CD8-positive, alpha-beta memory T cell (primary cell): Measurements from ENCODE around the gene MYH15. TPM values are rescaled to one million over a fixed set of nuclear protein-coding genes. Genes with fewer than 3 reads are reported as not detected.

Source experiments
- CTCF ChIA-PET: fragments of 350-600 bp; sonication (Branson Sonifier 250); formaldehyde crosslinking; loops from one replicate; lab custom pipeline; 2021; ENCODE audit warnings: antibody characterized with exemption; lab: Charles Lee
- POLR2A ChIA-PET: fragments of 350-600 bp; sonication (Branson Sonifier 250); formaldehyde crosslinking; loops from one replicate; lab custom pipeline; 2021; ENCODE audit warnings: antibody characterized with exemption; lab: Charles Lee
- DNase-seq, 5 donors: peaks; one replicate each; pipeline versions ENCODE4 v3.0.0 to v3.0.0-alpha.2; 2020 to 2022; ENCODE audit warnings: mixed read lengths in 1 of 5
- H3K27ac ChIP-seq: one replicate; pipeline ENCODE4 v1.7.0; 2013; ENCODE audit warnings: low read depth, mild to moderate bottlenecking, low read length, moderate library complexity
- H3K27me3 ChIP-seq: 2 replicates; pipeline ENCODE4 v1.7.0; 2013; ENCODE audit warnings: low read length, mild to moderate bottlenecking; ENCODE audit not compliant: insufficient read depth, poor library complexity, severe bottlenecking
- H3K36me3 ChIP-seq: 2 replicates; pipeline ENCODE4 v1.7.0; 2013; ENCODE audit warnings: mild to moderate bottlenecking, low read length, moderate library complexity; ENCODE audit not compliant: insufficient read depth
- H3K4me1 ChIP-seq: 2 replicates; pipeline ENCODE4 v1.7.0; 2013; ENCODE audit warnings: mild to moderate bottlenecking, low read length, moderate library complexity; ENCODE audit not compliant: insufficient read depth
- H3K4me3 ChIP-seq: 2 replicates; pipeline ENCODE4 v1.7.0; 2013; ENCODE audit warnings: mild to moderate bottlenecking, low read length
- H3K9me3 ChIP-seq: 2 replicates; pipeline ENCODE4 v1.7.0; 2013; ENCODE audit warnings: mild to moderate bottlenecking, low read length
- H3K27ac Mint-ChIP-seq, 8 donors: one replicate each; pipeline ENCODE4 v1.8.0; 2020 to 2021; ENCODE audit warnings: mixed read lengths in 8 of 8, mild to moderate bottlenecking in 6 of 8, inconsistent platforms in 3 of 8, moderate library complexity in 3 of 8
- H3K27me3 Mint-ChIP-seq, 2 donors: one replicate each; pipeline ENCODE4 v1.8.0; 2020 to 2021; ENCODE audit warnings: mixed read lengths in 2 of 2, mild to moderate bottlenecking in 1 of 2, moderate library complexity in 1 of 2
- H3K36me3 Mint-ChIP-seq, 3 donors: one replicate each; pipeline ENCODE4 v1.8.0; 2020 to 2021; ENCODE audit warnings: mixed read lengths in 3 of 3, inconsistent platforms in 1 of 3, mild to moderate bottlenecking in 1 of 3
- H3K4me1 Mint-ChIP-seq, 3 donors: one replicate each; pipeline ENCODE4 v1.8.0; 2020 to 2021; ENCODE audit warnings: mixed read lengths in 3 of 3, inconsistent platforms in 1 of 3, mild to moderate bottlenecking in 1 of 3
- H3K4me3 Mint-ChIP-seq, 7 donors: one replicate each; pipeline ENCODE4 v1.8.0; 2020 to 2021; ENCODE audit warnings: mixed read lengths in 7 of 7, mild to moderate bottlenecking in 6 of 7, moderate library complexity in 4 of 7, inconsistent platforms in 2 of 7
- H3K9me3 Mint-ChIP-seq, 5 donors: one replicate each; pipeline ENCODE4 v1.8.0; 2020 to 2022; ENCODE audit warnings: mixed read lengths in 5 of 5, mild to moderate bottlenecking in 3 of 5, moderate library complexity in 2 of 5, inconsistent platforms in 1 of 5
- polyA plus RNA-seq: library from polyadenylated mRNA; unstranded; fragments of 300-500 nt; fragmentation: Illumina TruSeq; gene quantifications from one replicate; pipeline ENCODE4 v1.2.3, GENCODE V29; 2021
- total RNA-seq, 2 experiments: library from RNA; stranded (reverse); gene quantifications; one replicate each; pipeline ENCODE4 v1.2.3, GENCODE V29; 2021

The MYH15 gene
- total and polyA plus RNA-seq, 3 experiments from 2014 or later = 0.11 to 0.18 TPM; not detected in 1

DNA sequence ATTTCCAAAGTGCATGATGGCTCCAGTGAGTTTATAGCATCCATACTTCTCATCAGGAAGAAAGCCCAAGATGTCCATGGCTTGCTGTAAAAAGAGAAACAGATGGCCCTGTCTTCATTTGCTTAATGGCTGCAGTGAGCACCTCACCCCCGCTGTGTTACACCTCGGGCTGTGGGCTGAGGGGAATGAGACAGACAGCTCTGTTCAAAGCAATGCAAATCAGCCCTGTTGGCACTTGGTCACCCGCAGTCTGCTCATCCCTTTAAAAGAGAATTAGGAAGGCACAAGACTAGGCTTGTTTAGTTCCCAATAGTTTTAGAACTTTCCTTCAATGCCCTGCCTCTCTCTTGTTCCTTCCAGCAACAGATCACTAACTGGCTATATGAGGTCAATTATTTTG is 25.2 kb downstream of the MYH15 start:
- ChIA-PET CTCF (interaction anchor here (0.9 to 5.6 kb wide), 3 partner anchors 8 to 430 kb away, joined by 6 to 28 read pairs (median 19); no protein-coding TSS in a partner anchor), POLR2A (no interaction called here)
- H3K27me3 ChIP-seq = no peaks in the 10 kb centered on the region
- H3K4me3 ChIP-seq = no peak overlapping the region
- H3K36me3 Mint-ChIP-seq = no peaks in the 10 kb centered on the region
- DNase-seq = no peak
- no peaks in the 10 kb centered on the region for H3K27me3 Mint-ChIP-seq
- H3K27ac Mint-ChIP-seq = no peak overlapping the region
- H3K9me3 Mint-ChIP-seq = no peaks in the 10 kb centered on the region
- no peak overlapping the region for H3K27ac ChIP-seq
- no peak overlapping the region for H3K4me3 Mint-ChIP-seq
- no peaks in the 10 kb centered on the region for H3K4me1 ChIP-seq
- peaks cover 4 to 5% (median 5%) of the 10 kb centered on the region in 3 donors for H3K4me1 Mint-ChIP-seq
- no peaks in the 10 kb centered on the region for H3K9me3 ChIP-seq
- H3K36me3 ChIP-seq = no peaks in the 10 kb centered on the region

DNA sequence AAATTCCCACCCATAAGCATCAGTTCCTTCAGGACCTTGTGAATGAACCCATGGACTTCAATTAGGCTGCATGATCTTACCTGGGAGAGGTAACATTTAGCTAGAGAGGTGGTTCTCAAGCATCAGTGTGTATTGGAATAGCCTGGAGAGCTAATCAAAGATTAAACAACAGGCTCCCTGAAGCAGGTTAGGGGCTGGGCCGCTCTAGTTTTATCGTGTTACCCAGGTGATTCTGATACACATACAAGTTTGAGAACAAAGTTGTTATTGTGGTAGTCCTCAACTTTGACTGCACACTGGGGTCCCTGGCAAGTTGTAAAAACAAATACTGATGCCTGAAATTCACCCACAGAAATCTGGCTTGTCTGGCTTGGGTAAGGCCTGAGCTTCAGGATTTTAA is 31.2 kb downstream of the MYH15 start:
- no peaks in the 10 kb centered on the region for H3K9me3 Mint-ChIP-seq
- H3K27ac ChIP-seq = no peak overlapping the region
- no peaks in the 10 kb centered on the region for H3K9me3 ChIP-seq
- H3K36me3 ChIP-seq = no peaks in the 10 kb centered on the region
- H3K4me3 Mint-ChIP-seq = no peak overlapping the region
- no peaks in the 10 kb centered on the region for H3K27me3 ChIP-seq
- H3K4me1 ChIP-seq = no peaks in the 10 kb centered on the region
- POLR2A ChIA-PET = no interaction called here
- H3K27me3 Mint-ChIP-seq = peaks cover 0 to 14% of the 10 kb centered on the region in 2 donors
- H3K4me3 ChIP-seq = no peak overlapping the region
- H3K4me1 Mint-ChIP-seq = peaks cover 3 to 4% (median 4%) of the 10 kb centered on the region in 3 donors
- DNase-seq = no peak
- CTCF ChIA-PET = interaction anchor here (1.0 to 2.1 kb wide), 2 partner anchors 551 to 1243 kb away, joined by 3 to 15 read pairs; no protein-coding TSS in a partner anchor
- H3K36me3 Mint-ChIP-seq = no peaks in the 10 kb centered on the region
- no peak overlapping the region for H3K27ac Mint-ChIP-seq

DNA sequence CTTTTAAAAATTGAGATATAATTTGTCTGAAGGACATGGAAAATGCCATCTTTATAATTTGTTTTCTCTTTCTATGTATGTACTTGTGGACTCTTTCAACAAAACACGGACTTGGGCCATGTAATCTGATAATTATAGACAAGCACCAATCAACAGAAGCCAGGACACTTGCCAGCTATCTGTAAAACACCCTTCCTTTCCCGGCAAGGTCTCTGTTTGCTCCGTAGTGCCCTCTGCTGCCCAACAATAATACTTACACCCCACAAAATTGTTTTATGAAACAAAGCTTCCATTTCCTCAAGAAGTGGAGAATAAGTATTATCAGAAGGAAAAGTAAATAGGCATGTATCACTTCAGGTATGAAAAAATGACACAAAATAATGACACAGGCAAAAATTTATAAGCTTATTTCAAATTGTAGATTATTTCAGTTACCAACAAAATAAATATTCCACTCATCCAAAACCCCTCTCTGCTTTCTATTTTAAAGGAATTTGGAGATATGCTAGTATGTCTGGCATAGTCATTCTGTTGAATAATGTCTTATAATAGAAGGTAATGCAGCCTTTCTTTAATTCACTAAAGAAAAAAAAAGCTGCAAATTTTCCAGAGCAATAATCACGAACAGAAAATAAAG is 32.8 kb downstream of the MYH15 start:
- no peak overlapping the region for H3K4me3 ChIP-seq
- peak; percentile 31 to 56 (median 43) for DNase-seq
- H3K36me3 ChIP-seq = no peaks in the 10 kb centered on the region
- H3K9me3 Mint-ChIP-seq = no peaks in the 10 kb centered on the region
- peaks cover 3 to 4% (median 4%) of the 10 kb centered on the region in 3 donors for H3K4me1 Mint-ChIP-seq
- CTCF ChIA-PET = interaction anchor here (0.7 to 2.1 kb wide), 16 partner anchors 8 to 1242 kb away, joined by 3 to 15 read pairs (median 4); no protein-coding TSS in a partner anchor
- no peaks in the 10 kb centered on the region for H3K27me3 ChIP-seq
- peaks cover 2 to 14% of the 10 kb centered on the region in 2 donors for H3K27me3 Mint-ChIP-seq
- H3K9me3 ChIP-seq = no peaks in the 10 kb centered on the region
- H3K4me3 Mint-ChIP-seq = no peak overlapping the region
- no peaks in the 10 kb centered on the region for H3K4me1 ChIP-seq
- H3K27ac ChIP-seq = no peak overlapping the region
- POLR2A ChIA-PET = no interaction called here
- H3K36me3 Mint-ChIP-seq = no peaks in the 10 kb centered on the region
- H3K27ac Mint-ChIP-seq = no peak overlapping the region

DNA sequence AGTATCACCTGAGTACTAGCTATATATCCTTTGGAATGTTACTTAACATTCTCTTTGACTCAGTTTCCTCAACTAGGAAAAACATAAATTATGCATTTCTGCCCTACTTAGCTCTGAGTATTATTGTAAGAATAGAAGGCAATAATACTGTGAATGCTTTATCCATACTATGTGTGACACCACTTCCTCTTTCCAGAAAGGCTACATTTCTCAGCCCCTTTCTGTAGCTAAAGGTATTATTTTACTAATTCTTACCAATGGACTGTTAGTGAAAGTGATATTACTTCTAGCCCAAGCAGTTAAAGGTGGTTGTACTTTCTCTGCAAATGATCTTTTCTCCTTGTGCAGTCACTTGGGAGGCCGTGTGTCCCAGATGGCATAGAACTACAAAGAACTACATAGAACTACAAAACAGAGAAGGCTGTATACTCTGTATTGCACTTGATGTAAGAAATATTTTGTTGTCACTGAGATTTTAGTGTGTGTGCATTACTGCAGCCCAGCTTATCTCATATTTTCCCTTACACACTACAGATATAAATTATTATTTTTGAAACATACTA is 35.1 kb downstream of the MYH15 start:
- no peak overlapping the region for H3K4me3 Mint-ChIP-seq
- no peak overlapping the region for H3K27ac ChIP-seq
- ChIA-PET POLR2A (no interaction called here), CTCF (interaction anchor here (1.1 to 1.4 kb wide), 3 partner anchors 11 to 548 kb away, joined by 3 to 5 read pairs (median 4); no protein-coding TSS in a partner anchor)
- no peaks in the 10 kb centered on the region for H3K36me3 ChIP-seq
- H3K27me3 ChIP-seq = no peaks in the 10 kb centered on the region
- no peak for DNase-seq
- peaks cover 3 to 4% (median 4%) of the 10 kb centered on the region in 3 donors for H3K4me1 Mint-ChIP-seq
- H3K4me3 ChIP-seq = no peak overlapping the region
- H3K4me1 ChIP-seq = no peaks in the 10 kb centered on the region
- H3K9me3 Mint-ChIP-seq = no peaks in the 10 kb centered on the region
- H3K27ac Mint-ChIP-seq = no peak overlapping the region
- H3K36me3 Mint-ChIP-seq = no peaks in the 10 kb centered on the region
- peaks cover 5 to 14% of the 10 kb centered on the region in 2 donors for H3K27me3 Mint-ChIP-seq
- no peaks in the 10 kb centered on the region for H3K9me3 ChIP-seq

DNA sequence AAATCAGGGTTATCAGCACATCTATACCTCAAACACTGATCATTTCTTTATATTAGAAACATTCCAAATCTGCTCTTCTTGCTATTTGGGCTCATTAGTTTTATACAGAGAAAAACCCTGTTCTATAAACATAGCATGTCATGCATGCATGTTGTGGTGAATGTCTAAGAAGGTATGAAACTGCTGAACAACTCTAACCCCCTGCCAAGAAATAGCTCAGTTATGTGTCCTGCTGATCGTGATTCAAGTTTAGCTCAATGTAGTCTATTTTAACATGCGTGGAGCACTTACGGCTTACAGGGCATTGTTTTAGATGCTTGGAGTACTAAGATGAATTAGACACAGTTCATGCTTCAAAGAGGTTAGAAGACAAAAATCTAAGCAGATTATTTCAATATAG is 35.8 kb downstream of the MYH15 start:
- Mint-ChIP-seq H3K27ac (no peak overlapping the region), H3K36me3 (no peaks in the 10 kb centered on the region), H3K4me1 (peaks cover 3 to 4% (median 4%) of the 10 kb centered on the region in 3 donors), H3K27me3 (peaks cover 5 to 14% of the 10 kb centered on the region in 2 donors), H3K4me3 (no peak overlapping the region), H3K9me3 (no peaks in the 10 kb centered on the region)
- Histone ChIP-seq H3K36me3 (no peaks in the 10 kb centered on the region), H3K4me1 (no peaks in the 10 kb centered on the region), H3K4me3 (no peak overlapping the region), H3K27me3 (no peaks in the 10 kb centered on the region), H3K9me3 (no peaks in the 10 kb centered on the region), H3K27ac (no peak overlapping the region)
- ChIA-PET POLR2A (no interaction called here), CTCF (interaction anchor here (1.1 to 1.4 kb wide), 3 partner anchors 12 to 547 kb away, joined by 3 to 5 read pairs (median 4); no protein-coding TSS in a partner anchor)
- no peak for DNase-seq

DNA sequence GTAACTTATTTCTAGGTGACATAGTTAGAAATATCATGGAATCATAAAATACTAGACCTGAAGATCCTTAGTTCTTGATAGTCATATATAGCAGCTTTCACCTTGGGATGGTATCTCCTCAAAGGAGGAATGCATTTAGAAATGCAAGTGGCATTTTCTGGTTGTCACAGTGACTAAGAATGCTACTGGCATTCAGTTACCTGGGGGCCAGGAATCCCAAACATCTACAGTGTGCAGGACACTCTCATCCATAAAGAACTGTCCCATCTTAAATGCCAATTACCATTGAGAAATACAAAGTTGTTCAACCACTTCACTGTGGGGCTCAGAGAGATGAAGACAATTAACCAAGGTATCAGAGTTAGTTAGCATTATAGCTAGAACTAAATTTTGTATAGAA is 36.7 kb downstream of the MYH15 start:
- H3K4me1 ChIP-seq = no peaks in the 10 kb centered on the region
- CTCF ChIA-PET = no interaction called here
- H3K4me1 Mint-ChIP-seq = peaks cover 3 to 4% (median 4%) of the 10 kb centered on the region in 3 donors

DNA sequence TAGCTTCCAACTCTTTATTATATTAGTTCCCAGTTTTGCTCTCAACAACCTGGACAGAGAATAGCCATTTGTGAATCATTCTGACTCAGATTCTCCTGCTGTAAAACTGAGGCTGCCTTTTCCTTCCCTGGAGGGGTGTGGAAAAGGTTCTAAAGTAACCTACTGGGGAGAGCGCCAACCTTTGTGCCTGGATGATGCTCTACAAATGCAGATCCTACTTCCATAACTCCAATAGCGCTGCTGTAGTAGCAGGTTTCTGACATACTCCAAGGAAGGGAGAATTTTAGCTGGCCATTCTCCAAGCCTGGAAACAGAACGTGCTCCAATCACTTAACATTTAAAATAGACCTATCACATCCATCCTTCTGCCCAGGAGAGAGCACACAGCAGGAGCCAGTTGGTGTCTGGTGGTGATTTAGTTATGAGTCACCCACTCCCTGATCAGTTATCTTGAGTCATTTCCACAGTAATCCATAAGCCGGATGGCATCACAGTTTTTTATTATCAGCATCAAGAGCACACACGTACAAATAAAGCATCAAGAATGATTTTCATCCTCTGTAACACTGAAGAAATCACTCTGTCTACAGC is 38.3 kb downstream of the MYH15 start:
- H3K36me3 ChIP-seq = no peaks in the 10 kb centered on the region
- no peak overlapping the region for H3K27ac ChIP-seq
- no peaks in the 10 kb centered on the region for H3K4me1 Mint-ChIP-seq
- H3K36me3 Mint-ChIP-seq = no peaks in the 10 kb centered on the region
- CTCF ChIA-PET = no interaction called here
- no peaks in the 10 kb centered on the region for H3K27me3 ChIP-seq
- H3K27me3 Mint-ChIP-seq = peaks cover 5 to 8% of the 10 kb centered on the region in 2 donors
- H3K4me3 Mint-ChIP-seq = no peak overlapping the region
- no peaks in the 10 kb centered on the region for H3K9me3 ChIP-seq
- H3K27ac Mint-ChIP-seq = no peak overlapping the region
- DNase-seq = no peak
- no peaks in the 10 kb centered on the region for H3K9me3 Mint-ChIP-seq
- no peak overlapping the region for H3K4me3 ChIP-seq
- POLR2A ChIA-PET = no interaction called here
- H3K4me1 ChIP-seq = no peaks in the 10 kb centered on the region

More for the DNA sequence above, 36.7 kb downstream of the MYH15 start:
- no peaks in the 10 kb centered on the region for H3K9me3 Mint-ChIP-seq
- peaks cover 5 to 13% of the 10 kb centered on the region in 2 donors for H3K27me3 Mint-ChIP-seq
- Histone ChIP-seq H3K27ac (no peak overlapping the region), H3K27me3 (no peaks in the 10 kb centered on the region), H3K4me3 (no peak overlapping the region), H3K9me3 (no peaks in the 10 kb centered on the region), H3K36me3 (no peaks in the 10 kb centered on the region)
- H3K27ac Mint-ChIP-seq = no peak overlapping the region
- POLR2A ChIA-PET = no interaction called here
- no peaks in the 10 kb centered on the region for H3K36me3 Mint-ChIP-seq
- no peak overlapping the region for H3K4me3 Mint-ChIP-seq
- DNase-seq = no peak

DNA sequence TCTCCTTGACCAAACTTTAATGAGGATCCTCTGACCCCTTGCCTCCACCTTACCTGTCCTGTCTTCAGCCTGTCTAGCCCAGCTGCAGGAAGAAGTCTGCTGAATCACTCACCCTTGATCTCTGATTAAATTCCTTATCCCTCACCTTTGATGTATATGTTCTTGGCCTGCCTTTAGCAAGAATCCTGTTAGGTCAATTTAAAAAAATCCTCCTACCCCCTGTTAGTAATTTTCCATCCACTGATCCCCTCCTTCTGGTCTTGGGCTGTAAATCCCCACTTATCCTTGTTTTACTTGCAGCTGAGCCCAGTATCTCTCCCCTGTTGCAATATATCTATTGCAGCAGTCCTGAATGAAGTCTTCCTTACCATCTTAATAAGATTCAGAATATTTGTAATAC is 39.0 kb downstream of the MYH15 start:
- no peaks in the 10 kb centered on the region for H3K4me1 ChIP-seq
- no peak for DNase-seq
- H3K9me3 Mint-ChIP-seq = no peaks in the 10 kb centered on the region
- H3K27ac Mint-ChIP-seq = no peak overlapping the region
- no peak overlapping the region for H3K4me3 ChIP-seq
- H3K27me3 Mint-ChIP-seq = peaks cover 3 to 5% of the 10 kb centered on the region in 2 donors
- H3K4me3 Mint-ChIP-seq = no peak overlapping the region
- H3K9me3 ChIP-seq = no peaks in the 10 kb centered on the region
- H3K4me1 Mint-ChIP-seq = no peaks in the 10 kb centered on the region
- H3K27me3 ChIP-seq = no peaks in the 10 kb centered on the region
- POLR2A ChIA-PET = no interaction called here
- no peak overlapping the region for H3K27ac ChIP-seq
- CTCF ChIA-PET = no interaction called here
- no peaks in the 10 kb centered on the region for H3K36me3 Mint-ChIP-seq
- H3K36me3 ChIP-seq = no peaks in the 10 kb centered on the region
